Sciatic nerve (tissue), 2 donors: ENCODE results near the gene UBR4. TPM values are rescaled to one million over a fixed set of nuclear protein-coding genes. Genes with fewer than 3 reads are reported as not detected.

Experiments used
- ATAC-seq: fragments of 200-7000 bp; cut with Tn5 transposase; one replicate; pipeline ENCODE4 v1.9.1; 2020; ENCODE audit warnings: mild to moderate bottlenecking, moderate library complexity
- DNase-seq: peaks from one replicate; pipeline ENCODE4 v3.0.0-alpha.2; 2020; ENCODE audit warnings: low spot score
- intact Hi-C: fragments of 100-400 bp; cut with DNase I; formaldehyde crosslinking; loops from one replicate; pipeline ENCODE4 v1.14.2; 2022
- total RNA-seq: library from RNA; stranded (reverse); fragmentation: NEBNext Ultra II Directional; extraction: Animal tissue kit (Norgen Biotek cat#: 25700); gene quantifications from one replicate; pipeline ENCODE4 v1.2.1, GENCODE V29; 2021
- donor health status: DM: no; HTN: no; CAD: no.
- donor health status: DM: no; HTN: no; CAD: no.

Gene UBR4
- total RNA-seq, 1 donor from 2014 or later = 161 TPM

- no peak for DNase-seq
Measured at GRCh38 chr1:19049128-19049768, 160.8 kb downstream of the UBR4 start.

GRCh38 chr1:19046972-19047731 is 162.9 kb downstream of the UBR4 start:
- intact Hi-C loops = no loop called here
- DNase-seq (no peak), ATAC-seq (no peak)

More at GRCh38 chr1:19049128-19049768, 160.8 kb downstream of the UBR4 start:
- intact Hi-C loops = no loop called here
- ATAC-seq = no peak

- intact Hi-C loops = no loop called here
- DNase-seq (no peak), ATAC-seq (no peak)
Measured at GRCh38 chr1:19045898-19046880, 163.9 kb downstream of the UBR4 start.

DNA sequence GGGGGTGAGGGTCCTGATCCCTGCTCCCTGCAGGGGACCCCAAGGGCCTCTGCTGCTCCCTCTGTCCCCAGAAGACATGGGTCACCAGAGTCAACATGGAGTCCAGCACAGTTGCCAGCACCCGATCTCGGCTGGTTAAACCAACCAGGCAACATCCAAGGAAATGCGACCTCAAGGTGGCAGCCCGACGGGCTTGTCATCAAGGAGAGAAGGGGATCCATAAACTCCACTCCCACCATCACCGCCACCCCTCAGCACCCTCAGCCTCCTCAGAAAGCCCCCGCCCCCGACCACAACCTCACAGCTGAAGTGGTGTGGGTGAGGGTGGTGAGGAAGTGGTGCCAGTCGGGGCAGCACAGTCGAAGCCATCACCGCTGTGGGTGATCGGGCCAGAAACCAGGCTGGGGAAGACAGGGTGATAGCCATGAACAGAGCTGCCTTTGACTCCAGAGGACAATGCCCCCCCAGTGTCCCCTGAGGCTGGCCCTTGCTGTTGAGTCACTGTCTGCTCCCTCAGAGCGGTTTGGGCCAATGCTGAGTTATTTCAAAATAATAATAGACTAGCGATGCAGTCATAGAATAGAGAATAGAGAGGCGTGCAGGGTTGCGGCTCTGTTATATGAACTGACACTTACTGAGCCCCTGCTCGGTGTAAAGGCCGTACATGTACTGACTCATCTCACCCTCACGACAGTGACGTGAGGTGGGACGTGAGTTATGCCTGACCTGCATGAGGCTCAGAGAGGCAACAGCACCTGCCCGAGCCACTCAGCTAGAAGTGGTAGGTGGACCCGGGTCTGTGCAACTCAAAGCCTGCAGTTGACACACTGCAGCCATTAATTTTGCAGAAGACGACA is 164.9 kb downstream of the UBR4 start:
- no peak for ATAC-seq
- intact Hi-C loops = no loop called here
- DNase-seq = no peak

- intact Hi-C loops = no loop called here
- ATAC-seq (no peak), DNase-seq (no peak)
Measured at GRCh38 chr1:19044471-19044870, 165.6 kb downstream of the UBR4 start.

DNA sequence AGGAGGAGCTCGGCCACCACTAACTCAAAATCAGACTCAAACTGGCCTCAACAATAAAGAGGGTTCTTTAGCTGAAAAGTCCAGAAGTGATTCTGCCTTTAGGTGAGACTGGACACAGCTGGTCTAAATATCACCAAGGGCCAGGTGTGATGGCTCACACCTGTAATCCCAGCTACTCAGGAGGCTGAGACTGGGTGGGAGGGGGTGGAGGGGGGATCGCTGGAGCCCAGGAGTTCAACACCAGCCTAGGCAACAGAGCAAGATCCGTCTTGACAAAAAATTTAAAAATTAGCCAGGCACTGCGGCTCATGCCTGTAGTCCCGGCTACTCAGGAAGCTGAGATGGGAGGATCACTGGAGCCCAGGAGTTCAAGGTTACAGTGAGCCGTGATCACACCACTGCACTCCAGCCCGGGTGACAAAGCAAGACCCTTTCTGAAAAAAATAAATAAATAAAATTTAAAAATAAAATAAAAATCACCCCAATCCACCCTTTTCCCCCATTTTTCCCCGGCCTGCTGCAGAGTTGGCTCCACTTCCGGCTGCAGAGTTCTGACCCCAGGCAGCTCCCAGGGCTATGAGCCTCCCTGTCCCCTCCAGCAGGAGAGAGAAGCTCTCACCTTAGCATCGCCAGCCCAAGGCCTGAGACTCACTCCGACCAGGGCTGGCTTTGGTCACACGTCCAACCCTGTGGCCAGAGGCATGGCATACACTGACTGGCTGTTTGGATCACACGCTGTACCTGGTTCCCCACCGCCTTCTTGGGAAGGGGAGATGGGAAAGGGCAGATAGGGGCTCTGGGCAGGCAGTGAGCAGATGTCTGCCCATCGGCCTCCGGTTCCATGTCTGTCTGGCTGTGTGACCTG is 166.3 kb downstream of the UBR4 start:
- intact Hi-C loops = no loop called here
- peak; percentile 44 for DNase-seq

DNA sequence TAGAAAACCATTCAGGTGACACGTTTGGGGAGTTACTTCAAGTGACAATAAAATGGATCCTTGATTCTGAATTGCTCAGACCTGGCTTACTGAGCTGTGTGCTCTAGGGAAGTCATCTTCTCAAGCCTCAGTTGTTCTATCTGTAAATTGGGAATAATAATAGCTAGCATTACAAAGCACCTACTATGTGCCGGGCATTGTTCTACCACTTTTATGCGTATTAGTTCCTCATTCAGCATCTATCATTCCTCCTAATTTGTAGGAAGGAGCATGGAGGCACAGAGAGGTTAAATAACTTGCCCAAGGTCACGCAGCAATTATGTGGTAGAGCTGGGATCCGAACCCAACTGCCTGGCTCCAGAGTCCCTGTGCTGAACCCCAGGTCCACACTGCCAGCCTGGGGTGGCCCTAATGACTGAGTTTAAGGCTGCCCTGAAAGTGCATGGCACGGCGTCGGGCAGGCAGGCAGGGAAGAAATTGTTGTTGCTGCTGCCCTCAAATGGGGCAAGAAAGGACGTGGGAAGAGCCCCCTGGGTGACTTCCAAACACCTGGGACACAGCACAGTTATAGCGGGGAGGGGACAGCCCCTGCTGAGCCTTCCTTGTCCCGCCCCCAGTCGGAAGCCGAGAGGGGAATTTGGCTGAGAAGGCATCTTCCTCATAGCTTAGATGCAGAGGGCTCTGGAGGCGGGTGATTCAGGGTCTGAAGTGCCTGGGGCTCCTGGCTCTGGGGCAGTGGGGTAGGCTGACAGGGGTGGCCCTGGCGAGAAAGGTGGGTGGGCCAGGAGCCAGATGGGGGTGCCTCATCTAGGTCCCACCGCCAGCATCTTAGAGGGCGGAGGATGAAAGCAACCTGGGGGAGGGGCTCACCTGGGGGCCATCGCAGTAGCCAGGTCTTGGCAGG is 167.1 kb downstream of the UBR4 start:
- intact Hi-C loops = no loop called here

More for the DNA sequence above, 166.3 kb downstream of the UBR4 start:
- no peak for ATAC-seq

GRCh38 chr1:19040010-19040680 is 169.9 kb downstream of the UBR4 start:
- DNase-seq (no peak), ATAC-seq (no peak)
- intact Hi-C loops = no loop called here

More for the DNA sequence above, 167.1 kb downstream of the UBR4 start:
- DNase-seq = peak; percentile 39
- ATAC-seq = no peak

DNA sequence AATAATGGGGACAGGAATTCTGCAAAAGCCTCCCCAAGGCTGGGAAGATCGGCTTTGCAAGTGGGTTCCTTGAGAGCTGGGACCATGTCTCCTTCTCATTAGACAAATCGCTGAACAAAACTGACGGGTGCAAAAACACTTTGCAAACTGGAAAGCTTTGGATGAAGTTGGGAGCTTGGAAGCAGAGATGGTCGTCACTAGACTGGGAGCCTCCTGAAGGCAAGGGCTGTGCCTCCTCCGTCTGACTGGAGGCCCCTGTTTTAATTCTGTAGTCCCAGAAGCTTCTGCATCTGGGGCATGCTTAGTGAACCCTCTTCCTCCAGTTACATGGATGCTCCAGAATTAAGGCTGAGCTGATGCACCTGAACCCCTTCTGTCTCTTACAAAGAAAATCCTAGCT is 171.3 kb downstream of the UBR4 start:
- intact Hi-C loops = no loop called here
- no peak for ATAC-seq
- no peak for DNase-seq

- DNase-seq (no peak), ATAC-seq (no peak)
- intact Hi-C loops = no loop called here
Measured at GRCh38 chr1:19038096-19038495, 172.0 kb downstream of the UBR4 start.

GRCh38 chr1:19037659-19038058 is 172.4 kb downstream of the UBR4 start:
- no peak for DNase-seq
- intact Hi-C loops = no loop called here
- no peak for ATAC-seq

DNA sequence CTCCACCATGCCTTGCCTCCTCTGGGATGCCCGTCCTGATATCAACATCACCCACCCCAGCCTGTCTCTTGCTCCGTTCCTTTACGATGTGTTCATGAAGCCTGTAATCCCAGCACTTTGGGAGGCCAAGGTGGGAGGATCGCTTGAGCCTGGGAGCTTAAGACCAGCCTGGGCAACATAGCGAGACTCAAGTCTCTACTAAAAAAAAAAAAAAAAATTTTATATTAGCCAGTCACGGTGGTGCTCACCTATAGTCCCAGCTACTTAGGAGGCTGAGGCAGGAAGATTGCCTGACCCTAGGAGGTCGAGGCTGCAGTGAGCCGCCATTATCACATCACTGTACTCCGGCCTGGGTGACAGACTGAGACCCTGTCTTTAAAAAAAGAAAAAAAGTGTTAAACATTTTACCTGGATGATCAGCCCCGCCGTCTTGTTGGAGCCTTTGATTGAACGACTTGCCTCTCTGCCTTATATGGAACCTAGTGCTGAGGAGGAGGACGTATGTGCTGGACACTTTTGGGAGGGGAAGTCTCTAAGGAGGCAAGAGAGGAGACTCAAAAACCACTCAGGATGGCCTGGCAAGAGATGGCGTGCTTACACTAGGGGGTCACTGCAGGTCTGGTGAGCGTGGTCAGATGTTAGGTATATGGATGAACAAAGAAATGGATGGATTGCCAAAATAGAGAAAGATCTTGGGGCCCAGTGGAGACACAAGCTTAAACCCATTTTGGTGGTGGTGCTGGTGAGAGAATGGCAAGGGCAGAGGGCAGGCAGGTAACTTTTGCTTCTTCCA is 173.1 kb downstream of the UBR4 start:
- intact Hi-C loops = no loop called here
- DNase-seq = no peak
- ATAC-seq = no peak

DNA sequence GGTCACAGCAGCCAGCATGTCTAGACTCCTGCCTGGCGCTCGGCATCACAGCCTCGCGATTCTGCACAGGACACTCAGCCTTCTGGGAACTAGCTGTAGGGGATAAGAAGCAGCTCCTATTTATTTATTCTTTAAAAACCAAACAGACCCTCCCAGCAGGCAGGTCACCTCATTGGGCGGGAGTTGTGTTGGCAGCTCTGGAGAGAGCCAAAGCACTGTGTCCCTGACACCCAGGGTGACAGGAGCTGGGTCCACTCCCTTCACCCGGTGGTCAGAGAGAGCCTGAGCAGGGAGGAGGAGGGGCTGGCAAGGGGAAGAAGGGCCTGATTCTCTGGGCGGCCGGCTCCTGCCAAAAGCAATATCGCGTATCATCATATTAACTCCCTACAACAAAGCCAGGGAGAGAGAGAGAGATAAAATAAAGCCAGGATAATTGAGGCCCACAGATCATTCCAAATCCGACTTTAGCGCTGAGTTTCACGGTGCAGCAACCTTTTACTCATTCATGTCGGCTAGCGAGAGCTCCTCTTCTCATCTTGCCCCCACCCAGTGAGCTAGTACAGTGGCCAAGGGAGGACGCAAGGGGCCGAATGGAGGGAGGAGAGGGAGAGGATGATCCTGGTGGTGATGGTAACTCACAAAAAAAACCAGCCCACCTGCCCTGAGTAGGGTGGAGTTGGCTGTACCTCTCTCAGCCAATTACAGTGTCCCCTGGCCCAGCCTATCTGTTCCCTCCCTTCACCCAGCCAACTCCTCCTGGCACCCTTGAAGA is 173.8 kb downstream of the UBR4 start:
- ATAC-seq (peak; percentile 78), DNase-seq (no peak)
- intact Hi-C loops = no loop called here

GRCh38 chr1:19035377-19036040 is 174.6 kb downstream of the UBR4 start:
- ATAC-seq = no peak
- intact Hi-C loops = no loop called here
- DNase-seq = no peak
